GM12878 (cell line): Measurements from ENCODE around the gene N4BP2. TPM values are rescaled to one million over a fixed set of nuclear protein-coding genes. Genes with fewer than 3 reads are reported as not detected.
A peak's percentile ranks its signal among the peaks of the same experiment; 100 is the strongest.

Source experiments
- BCLAF1 ChIP-seq: fragments of 450-650 bp; IDR thresholded peaks from 2 replicates; pipeline ENCODE4 v1.6.1; 2017; ENCODE audit warnings: antibody characterized with exemption, mild to moderate bottlenecking, moderate library complexity
- CHD1 ChIP-seq: IDR thresholded peaks from 2 replicates; pipeline ENCODE4 v1.6.1; 2012; ENCODE audit warnings: low read depth, low read length, improper control_type of control experiment
- EZH2 ChIP-seq: IDR thresholded peaks from 2 replicates; pipeline ENCODE4 v1.6.1; 2012; ENCODE audit warnings: low read depth, mild to moderate bottlenecking, control low read depth, inconsistent platforms, low read length, borderline replicate concordance; ENCODE audit not compliant: control insufficient read depth
- KAT2A ChIP-seq: conservative IDR thresholded peaks from 2 replicates; pipeline ENCODE4 v1.6.1; 2011; ENCODE audit warnings: low read depth, low read length; ENCODE audit not compliant: control insufficient read depth
- LARP7 ChIP-seq: fragments of 450-650 bp; IDR thresholded peaks from 2 replicates; pipeline ENCODE4 v1.6.1; 2017; ENCODE audit warnings: mild to moderate bottlenecking
- MXI1 ChIP-seq: fragments of 150-350 bp; IDR thresholded peaks from 2 replicates; pipeline ENCODE4 v1.6.1; 2011; ENCODE audit warnings: low read depth, mild to moderate bottlenecking, inconsistent platforms, low read length, improper control_type of control experiment
- POLR2AphosphoS5 ChIP-seq: IDR thresholded peaks from 2 replicates; pipeline ENCODE4 v1.6.1; 2011; ENCODE audit warnings: mild to moderate bottlenecking, low read length, inconsistent platforms
- SREBF1 ChIP-seq: IDR thresholded peaks from 2 replicates; pipeline ENCODE4 v1.6.1; 2012; ENCODE audit warnings: mild to moderate bottlenecking, low read length
- STAT1 ChIP-seq: fragments of 450-650 bp; conservative IDR thresholded peaks from 2 replicates; pipeline ENCODE4 v1.6.1; 2014; ENCODE audit warnings: antibody characterized with exemption, mild to moderate bottlenecking
- TBL1XR1 ChIP-seq: IDR thresholded peaks from 2 replicates; pipeline ENCODE4 v1.6.1; 2012; ENCODE audit warnings: low read depth, low read length, improper control_type of control experiment
- ZBED1 ChIP-seq: IDR thresholded peaks from 2 replicates; pipeline ENCODE4 v1.6.1; 2016; ENCODE audit warnings: borderline replicate concordance
- ZBTB33 ChIP-seq: fragments of 450-650 bp; IDR thresholded peaks from 2 replicates; pipeline ENCODE4 v1.6.1; 2017; ENCODE audit warnings: mild to moderate bottlenecking
- ZNF24 ChIP-seq: fragments of 450-650 bp; IDR thresholded peaks from 2 replicates; pipeline ENCODE4 v1.6.1; 2017; ENCODE audit warnings: antibody characterized with exemption, mild to moderate bottlenecking
- ZNF384 ChIP-seq: IDR thresholded peaks from 2 replicates; pipeline ENCODE4 v1.6.1; 2012; ENCODE audit warnings: low read depth, mild to moderate bottlenecking, low read length, improper control_type of control experiment, borderline replicate concordance
- ZNF592 ChIP-seq: fragments of 450-650 bp; IDR thresholded peaks from 2 replicates; pipeline ENCODE4 v1.6.1; 2017; ENCODE audit warnings: mild to moderate bottlenecking, moderate library complexity
- ZNF687 ChIP-seq: fragments of 450-650 bp; IDR thresholded peaks from 2 replicates; pipeline ENCODE4 v1.6.1; 2017; ENCODE audit warnings: mild to moderate bottlenecking, moderate library complexity
- polyA plus RNA-seq, 11 experiments: library from polyadenylated mRNA; depleted of rRNA in 4 of 11; unstranded in 6 of 11; stranded (reverse) in 5 of 11; fragments of >200 nt; fragmentation: Nextera tagmentation in 4 of 11; fragmentation: Illumina TruSeq in 1 of 11; extraction: Ambion mirVana in 4 of 11; extraction: Trizol in 1 of 11; gene quantifications; 1 replicate in 1 of 11; 2 replicates in 10 of 11; pipeline versions ENCODE4 v1.2.1 to v1.2.3, GENCODE V29; 2011 to 2016; ENCODE audit warnings: inconsistent platforms in 2 of 11, missing spikeins in 2 of 11, low read depth in 1 of 11
- total RNA-seq, 4 experiments: library from RNA; depleted of rRNA in 3 of 4; stranded (reverse); fragments of >200 nt in 3 of 4; fragmentation: Illumina TruSeq in 1 of 4; extraction: Trizol in 1 of 4; gene quantifications; 2 replicates each; pipeline versions ENCODE4 v1.2.1 to v1.2.3, GENCODE V29; 2013 to 2021

Gene N4BP2
- total and polyA plus RNA-seq, 10 of the 15 experiments (the other 5 are each of a cell fraction or from before 2014, with no cell fraction given): 2.3 to 18.7 (median 10.0) TPM

- no peak for TF ChIP-seq BCLAF1
- no peak for TF ChIP-seq KAT2A
- 0 out of 2 replicates have a peak, but pooled peaks have one; percentile 41 for TF ChIP-seq ZNF24
- no peak for TF ChIP-seq TBL1XR1
- 0 out of 2 replicates have a peak, but pooled peaks have one; percentile 11 for TF ChIP-seq ZNF592
- TF ChIP-seq ZNF687: peak; percentile 44
- no peak for TF ChIP-seq ZBTB33
- TF ChIP-seq ZNF384: no peak
- no peak for TF ChIP-seq STAT1
- no peak for TF ChIP-seq EZH2
- no peak for TF ChIP-seq CHD1
- TF ChIP-seq SREBF1: no peak
- no peak for TF ChIP-seq ZBED1
- peak; percentile 72 for TF ChIP-seq POLR2AphosphoS5
- 0 out of 2 replicates have a peak, but pooled peaks have one; percentile 47 for TF ChIP-seq LARP7
- no peak for TF ChIP-seq MXI1
Measured at GRCh38 chr4:40190880-40191815, 134.5 kb downstream of the N4BP2 start (continued).
